ENCODE data around the gene FOXG1. TPM values are rescaled to one million over a fixed set of nuclear protein-coding genes. Genes with fewer than 3 reads are reported as not detected.

Gene FOXG1
- total and polyA plus RNA-seq, 2 donors (not counting 1 experiment from before 2014, with no cell fraction given): not detected

- Mint-ChIP-seq H3K4me3 (no peak overlapping the region), H3K27ac (no peak overlapping the region), H3K27me3 (peaks cover 76% of the 10 kb centered on the region), H3K9me3 (ENCODE audit: insufficient read depth) (no peaks in the 10 kb centered on the region), H3K4me1 (peaks cover 3% of the 10 kb centered on the region)
- WGBS (ENCODE audit: insufficient coverage): 5% methylated on average over 3 of the region's 7 CpGs
- H3K9me3 ChIP-seq (ENCODE audit: control extremely low read depth in 1 of 3, control insufficient read depth in 2 of 3, insufficient read depth in 1 of 3, low read length in 2 of 3): peaks cover 0 to 13% (median 0%) of the 10 kb centered on the region in 3 donors
- no peak overlapping the region for H2AFZ ChIP-seq (ENCODE audit: insufficient read depth, low read depth, low read length, poor library complexity, severe bottlenecking)
- no peak overlapping the region for H3K4me2 ChIP-seq (replicated peaks; ENCODE audit: low read depth, low read length, poor library complexity, severe bottlenecking)
- H3K36me3 ChIP-seq (replicated peaks in 1 of 2; ENCODE audit: control extremely low read depth in 1 of 2, control insufficient read depth in 1 of 2, extremely low read depth in 1 of 2, insufficient read depth in 2 of 2, low read length in 1 of 2): no peaks in the 10 kb centered on the region
- no peak overlapping the region for H3K27ac ChIP-seq (ENCODE audit: low read length in 2 of 2)
- POLR2A ChIA-PET: no interaction called here
- no peak for DNase-seq
- TF ChIP-seq, protein P1, sequence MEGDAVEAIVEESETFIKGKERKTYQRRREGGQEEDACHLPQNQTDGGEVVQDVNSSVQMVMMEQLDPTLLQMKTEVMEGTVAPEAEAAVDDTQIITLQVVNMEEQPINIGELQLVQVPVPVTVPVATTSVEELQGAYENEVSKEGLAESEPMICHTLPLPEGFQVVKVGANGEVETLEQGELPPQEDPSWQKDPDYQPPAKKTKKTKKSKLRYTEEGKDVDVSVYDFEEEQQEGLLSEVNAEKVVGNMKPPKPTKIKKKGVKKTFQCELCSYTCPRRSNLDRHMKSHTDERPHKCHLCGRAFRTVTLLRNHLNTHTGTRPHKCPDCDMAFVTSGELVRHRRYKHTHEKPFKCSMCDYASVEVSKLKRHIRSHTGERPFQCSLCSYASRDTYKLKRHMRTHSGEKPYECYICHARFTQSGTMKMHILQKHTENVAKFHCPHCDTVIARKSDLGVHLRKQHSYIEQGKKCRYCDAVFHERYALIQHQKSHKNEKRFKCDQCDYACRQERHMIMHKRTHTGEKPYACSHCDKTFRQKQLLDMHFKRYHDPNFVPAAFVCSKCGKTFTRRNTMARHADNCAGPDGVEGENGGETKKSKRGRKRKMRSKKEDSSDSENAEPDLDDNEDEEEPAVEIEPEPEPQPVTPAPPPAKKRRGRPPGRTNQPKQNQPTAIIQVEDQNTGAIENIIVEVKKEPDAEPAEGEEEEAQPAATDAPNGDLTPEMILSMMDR (IDR thresholded peaks at IDR 0.05): no peak
- no peak for TF ChIP-seq EZH2 (IDR thresholded peaks at IDR 0.05; ENCODE audit: borderline replicate concordance, insufficient read depth, low read depth, low read length, poor library complexity, severe bottlenecking)
- H3K27me3 ChIP-seq (replicated peaks in 1 of 4; ENCODE audit: control extremely low read depth in 1 of 4, control insufficient read depth in 3 of 4, insufficient read depth in 4 of 4, low read length in 3 of 4): peaks cover 0 to 40% (median 35%) of the 10 kb centered on the region in 4 experiments
- intact Hi-C loops (cut with micrococcal nuclease): no loop called here
- no peak overlapping the region for H3K9ac ChIP-seq (ENCODE audit: low read length)
- CTCF ChIA-PET: no interaction called here
- no peak for ATAC-seq (ENCODE audit: low read depth)
- H4K20me1 ChIP-seq (ENCODE audit: control insufficient read depth, insufficient read depth, low read length, poor library complexity, severe bottlenecking): no peaks in the 10 kb centered on the region
- H3K4me3 ChIP-seq (ENCODE audit: control extremely low read depth in 1 of 5, extremely low read depth in 1 of 5, insufficient read depth in 1 of 5, low read depth in 2 of 5, low read length in 4 of 5): no peak overlapping the region
- H3K79me2 ChIP-seq (ENCODE audit: control insufficient read depth, insufficient read depth, low read length): no peaks in the 10 kb centered on the region
- peaks cover 0 to 8% of the 10 kb centered on the region in 2 donors for H3K4me1 ChIP-seq (ENCODE audit: control insufficient read depth in 2 of 2, insufficient read depth in 2 of 2, low read length in 2 of 2)
Observed at GRCh38 chr14:28773176-28773575, 6.6 kb downstream of the FOXG1 start.

DNA sequence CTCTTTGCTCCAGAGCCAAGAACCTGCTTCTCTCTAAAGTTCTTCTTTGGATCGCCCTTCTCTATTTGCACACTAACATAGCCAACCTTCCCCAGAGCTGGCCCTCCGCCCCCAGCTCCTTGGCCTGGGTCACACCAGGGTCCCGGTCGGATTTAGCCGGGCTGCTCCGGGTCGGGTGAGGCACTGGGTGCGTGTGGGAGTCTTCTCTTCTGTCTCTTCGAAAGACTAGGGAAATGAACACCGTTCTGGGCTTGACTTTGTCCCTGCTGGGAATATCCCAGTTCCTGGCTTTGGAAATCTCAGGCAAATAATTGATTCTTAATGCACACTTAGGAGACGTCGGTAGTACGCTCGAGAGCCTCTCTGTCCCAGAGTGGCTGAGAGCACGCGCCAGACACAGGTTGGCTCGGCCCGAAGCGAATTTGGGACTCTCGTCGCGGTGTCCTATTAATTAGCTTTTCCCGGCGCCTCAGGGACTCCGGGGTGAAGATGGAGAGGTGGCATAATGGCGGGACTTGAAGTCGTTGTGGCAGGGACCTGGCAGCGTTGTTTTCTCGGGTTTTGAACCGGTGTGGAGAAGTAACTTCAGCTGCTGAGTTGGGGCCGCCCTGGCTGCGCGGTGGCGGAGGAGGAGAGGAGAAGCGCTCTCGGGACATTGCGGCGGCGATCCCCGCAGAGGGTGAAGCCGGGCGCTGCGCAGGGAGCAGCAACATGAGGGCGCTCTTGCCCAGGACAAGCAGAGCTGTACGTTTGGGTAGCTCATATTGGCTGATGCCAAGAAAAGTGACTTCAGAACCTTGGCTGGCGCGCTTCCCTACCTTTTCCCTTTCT lies 7.5 kb downstream of the FOXG1 start:
- ChIA-PET POLR2A (no interaction called here), CTCF (no interaction called here)
- WGBS (ENCODE audit: insufficient coverage): 19% methylated on average over 45 of the region's 47 CpGs
- no peaks in the 10 kb centered on the region for H4K20me1 ChIP-seq (ENCODE audit: control insufficient read depth, insufficient read depth, low read length, poor library complexity, severe bottlenecking)
- no peak overlapping the region for H3K27ac Mint-ChIP-seq
- DNase-seq (no peak), ATAC-seq (ENCODE audit: low read depth) (no peak)
- H3K4me1 Mint-ChIP-seq: no peaks in the 10 kb centered on the region
- TF ChIP-seq EZH2 (IDR thresholded peaks at IDR 0.05; ENCODE audit: borderline replicate concordance, insufficient read depth, low read depth, low read length, poor library complexity, severe bottlenecking): no peak
- TF ChIP-seq, protein P1 (IDR thresholded peaks at IDR 0.05): no peak
- H3K36me3 ChIP-seq (replicated peaks in 1 of 2; ENCODE audit: control extremely low read depth in 1 of 2, control insufficient read depth in 1 of 2, extremely low read depth in 1 of 2, insufficient read depth in 2 of 2, low read length in 1 of 2): no peaks in the 10 kb centered on the region
- peaks cover 0 to 9% (median 0%) of the 10 kb centered on the region in 3 donors for H3K9me3 ChIP-seq (ENCODE audit: control extremely low read depth in 1 of 3, control insufficient read depth in 2 of 3, insufficient read depth in 1 of 3, low read length in 2 of 3)
- no peaks in the 10 kb centered on the region for H3K79me2 ChIP-seq (ENCODE audit: control insufficient read depth, insufficient read depth, low read length)
- H3K4me2 ChIP-seq (replicated peaks; ENCODE audit: low read depth, low read length, poor library complexity, severe bottlenecking): no peak overlapping the region
- no peak overlapping the region for H3K9ac ChIP-seq (ENCODE audit: low read length)
- H3K4me3 ChIP-seq (ENCODE audit: control extremely low read depth in 1 of 5, extremely low read depth in 1 of 5, insufficient read depth in 1 of 5, low read depth in 2 of 5, low read length in 4 of 5): no peak overlapping the region
- H3K27ac ChIP-seq (ENCODE audit: low read length in 2 of 2): no peak overlapping the region
- H2AFZ ChIP-seq (ENCODE audit: insufficient read depth, low read depth, low read length, poor library complexity, severe bottlenecking): no peak overlapping the region
- H3K4me3 Mint-ChIP-seq: no peak overlapping the region
- H3K27me3 ChIP-seq (replicated peaks in 1 of 4; ENCODE audit: control extremely low read depth in 1 of 4, control insufficient read depth in 3 of 4, insufficient read depth in 4 of 4, low read length in 3 of 4): peaks cover 0 to 35% (median 26%) of the 10 kb centered on the region in 4 experiments
- H3K27me3 Mint-ChIP-seq: peaks cover 77% of the 10 kb centered on the region
- H3K9me3 Mint-ChIP-seq (ENCODE audit: insufficient read depth): no peaks in the 10 kb centered on the region
- peaks cover 0 to 3% of the 10 kb centered on the region in 2 donors for H3K4me1 ChIP-seq (ENCODE audit: control insufficient read depth in 2 of 2, insufficient read depth in 2 of 2, low read length in 2 of 2)
- intact Hi-C loops (cut with micrococcal nuclease): no loop called here
